HT-29 (cell line): Measurements from ENCODE around the gene RPL18. TPM values are rescaled to one million over a fixed set of nuclear protein-coding genes. Genes with fewer than 3 reads are reported as not detected.
"Not testable (repeated sequence)": the region's sequence is repeated elsewhere in the genome, so short reads cannot be mapped to it uniquely, and the experiment has no call there.

Experiments used
- DNase-seq: peaks from one replicate; pipeline ENCODE4 v3.0.0-alpha.2; 2015; ENCODE audit warnings: low spot score
- total RNA-seq: library from RNA; depleted of rRNA; stranded (reverse); fragments of >200 nt; shearing (Covaris generic); gene quantifications from 2 replicates; pipeline ENCODE4 v1.2.3, GENCODE V29; 2014

RPL18 gene
- total RNA-seq, 1 experiment from 2014 or later, result 6,271 TPM

DNA sequence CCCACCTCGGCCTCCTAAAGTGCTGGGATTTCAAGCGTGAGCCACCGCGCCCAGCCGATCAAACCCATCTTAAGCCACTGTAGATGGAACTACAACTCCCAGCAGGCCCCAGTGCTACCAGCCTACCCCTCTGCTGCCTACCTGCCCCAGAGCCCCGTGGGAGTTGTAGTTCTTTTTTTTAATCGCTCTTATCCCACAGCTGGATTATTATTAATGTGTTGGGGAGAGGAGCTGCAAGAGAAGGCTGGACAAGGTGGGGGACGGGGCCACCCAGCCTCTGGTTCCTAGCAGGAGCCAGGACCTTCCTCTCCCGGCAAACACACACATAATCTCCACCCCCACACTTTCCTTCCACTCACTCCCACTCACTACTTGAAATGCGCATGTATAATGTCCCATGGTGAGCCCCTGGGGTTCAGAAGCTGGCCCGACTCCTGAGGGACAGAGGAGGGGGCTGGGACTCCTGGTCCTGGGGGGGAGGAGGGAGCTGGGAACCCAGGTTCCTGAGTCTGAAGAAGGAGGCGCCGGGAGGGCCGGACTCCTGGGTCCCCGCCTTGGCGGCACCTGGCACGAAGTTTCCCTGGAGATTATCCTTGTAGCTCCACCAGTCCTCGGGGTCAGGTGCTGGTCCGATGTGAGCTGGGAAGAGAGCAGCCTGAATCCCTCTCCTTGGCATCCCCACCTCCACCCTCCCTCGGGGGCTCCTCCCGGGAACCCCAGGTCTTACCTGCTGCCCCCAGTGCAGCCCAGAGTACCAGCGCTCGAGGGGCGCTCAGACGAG lies 26.1 kb upstream of the RPL18 start:
- DNase-seq, result peak; percentile 90

DNA sequence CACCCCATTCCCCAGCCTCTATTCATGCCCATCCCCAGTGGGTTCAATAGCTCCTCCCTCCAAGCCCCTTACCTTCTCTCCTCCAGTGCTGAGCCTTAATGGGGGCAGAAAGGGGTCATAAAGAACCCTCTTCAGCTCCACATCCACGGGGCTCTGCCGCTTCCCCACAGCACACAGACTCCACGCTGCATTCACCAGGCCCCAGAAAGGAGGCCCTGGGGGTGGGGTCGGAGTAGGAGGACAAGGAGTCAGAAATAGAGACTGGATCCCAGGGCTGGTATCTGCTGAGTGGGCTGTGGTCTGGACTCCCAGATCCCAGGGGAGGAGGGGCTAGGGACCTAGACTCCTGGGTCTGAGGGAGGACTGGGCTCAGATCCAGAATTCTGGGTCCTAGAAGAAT lies 25.4 kb upstream of the RPL18 start:
- no peak for DNase-seq

DNA sequence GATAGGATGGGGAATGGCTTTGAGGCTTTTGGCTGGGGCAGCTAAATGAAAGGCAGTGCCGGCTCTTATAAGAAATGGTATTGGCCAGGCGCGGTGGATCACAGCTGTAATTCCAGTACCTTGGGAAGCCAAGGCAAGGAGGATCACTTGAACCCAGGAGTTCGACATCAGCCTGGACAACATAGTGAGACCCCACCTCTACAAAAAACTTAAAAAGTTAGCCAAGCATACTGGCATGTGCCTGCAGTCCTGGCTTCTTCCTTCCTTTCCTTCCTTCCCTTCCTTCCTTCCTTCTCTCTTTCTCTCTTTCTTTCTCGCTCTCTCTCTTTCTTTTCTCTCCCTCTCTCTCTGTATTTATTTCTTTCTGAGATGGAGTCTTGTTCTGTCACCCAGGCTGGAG lies 23.9 kb upstream of the RPL18 start:
- no peak for DNase-seq

DNA sequence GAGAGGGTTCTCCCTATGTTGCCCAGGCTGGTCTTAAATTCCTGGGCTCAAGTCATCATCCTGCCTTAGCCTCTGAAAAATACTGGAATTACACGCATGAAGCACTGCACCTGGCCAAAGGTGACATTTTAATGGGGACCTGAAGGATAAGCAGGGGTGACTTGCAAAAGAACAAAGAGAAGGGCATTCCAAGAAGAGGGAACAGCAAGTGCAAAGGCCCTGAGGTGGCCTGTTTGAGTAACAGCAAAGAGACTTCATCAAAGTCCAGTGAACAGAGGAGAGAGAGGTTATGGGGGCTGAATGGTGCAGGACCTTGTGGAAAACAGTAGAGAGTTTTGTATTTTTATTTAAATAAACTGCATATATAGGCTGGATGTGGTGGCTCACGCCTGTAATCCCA lies 22.9 kb upstream of the RPL18 start:
- DNase-seq, result no peak

DNA sequence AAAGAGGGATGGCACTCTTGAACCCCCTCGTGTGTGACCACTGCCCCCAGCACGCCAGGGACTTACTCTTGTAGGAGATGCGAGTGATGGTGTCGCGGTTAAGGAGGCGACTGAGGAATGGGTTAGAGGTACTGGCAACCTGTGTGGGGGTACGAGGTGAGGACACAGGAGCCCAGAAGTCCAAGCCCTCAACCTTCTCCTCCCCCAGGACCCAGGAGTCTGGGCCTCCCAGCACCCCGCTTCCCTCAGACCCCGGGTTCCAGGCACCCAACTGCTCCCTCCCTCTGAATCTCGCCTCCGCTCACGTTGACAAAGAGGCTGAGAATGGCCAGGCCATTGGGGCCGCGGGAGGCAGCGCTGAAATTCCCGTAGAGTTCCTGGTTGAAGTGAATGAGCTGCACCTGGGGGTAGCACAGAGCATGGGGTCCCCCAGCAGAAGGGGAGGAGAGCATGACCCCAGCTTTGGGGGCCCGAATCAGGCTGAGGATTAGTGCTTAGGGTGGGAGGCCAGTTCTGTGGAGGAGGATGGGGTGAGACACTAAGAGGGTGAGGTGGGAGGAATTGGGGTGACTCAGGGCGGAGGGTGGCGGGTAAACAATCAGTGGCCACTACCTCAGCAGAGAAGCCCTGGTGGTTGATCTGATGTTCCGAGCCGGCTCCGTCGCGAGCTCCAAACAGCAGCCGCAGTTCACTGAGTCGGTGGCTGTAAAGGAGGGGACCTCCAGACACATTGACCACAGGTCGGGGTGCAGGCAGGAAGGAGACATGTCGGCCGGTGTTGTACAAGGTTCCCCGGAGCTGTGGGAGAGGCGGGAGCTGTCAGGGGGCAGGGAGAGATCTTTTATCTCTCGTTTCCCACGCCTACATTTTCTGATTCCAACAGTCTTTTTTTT lies 20.8 kb upstream of the RPL18 start:
- peak; percentile 45 for DNase-seq

DNA sequence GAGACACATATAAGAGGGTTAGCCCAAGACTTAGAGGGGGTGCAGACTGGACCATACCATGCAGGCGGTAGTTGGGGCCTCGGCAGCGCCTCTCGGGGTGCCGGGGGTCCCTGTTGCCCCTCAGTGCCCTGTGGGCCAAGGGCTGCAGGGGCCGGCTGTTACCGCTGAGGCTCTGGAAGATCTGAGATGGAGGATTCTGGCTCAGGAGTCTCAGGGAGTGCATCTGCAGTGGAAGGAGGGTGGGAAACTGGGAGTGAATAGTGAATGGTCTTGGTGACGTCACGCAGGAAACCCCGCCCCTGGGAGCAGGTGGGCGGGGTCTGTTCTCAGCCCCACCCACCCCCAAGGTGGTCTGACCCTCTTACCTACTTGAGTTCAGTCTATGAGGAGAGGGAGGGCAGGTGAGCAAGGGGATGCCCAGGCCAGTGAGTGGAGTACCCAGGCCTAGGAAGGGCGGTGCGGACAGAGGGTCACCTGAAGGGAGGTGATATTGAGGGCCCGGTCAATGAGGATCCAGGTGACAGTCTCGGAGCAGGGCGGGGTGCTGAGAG lies 19.9 kb upstream of the RPL18 start:
- no peak for DNase-seq

DNA sequence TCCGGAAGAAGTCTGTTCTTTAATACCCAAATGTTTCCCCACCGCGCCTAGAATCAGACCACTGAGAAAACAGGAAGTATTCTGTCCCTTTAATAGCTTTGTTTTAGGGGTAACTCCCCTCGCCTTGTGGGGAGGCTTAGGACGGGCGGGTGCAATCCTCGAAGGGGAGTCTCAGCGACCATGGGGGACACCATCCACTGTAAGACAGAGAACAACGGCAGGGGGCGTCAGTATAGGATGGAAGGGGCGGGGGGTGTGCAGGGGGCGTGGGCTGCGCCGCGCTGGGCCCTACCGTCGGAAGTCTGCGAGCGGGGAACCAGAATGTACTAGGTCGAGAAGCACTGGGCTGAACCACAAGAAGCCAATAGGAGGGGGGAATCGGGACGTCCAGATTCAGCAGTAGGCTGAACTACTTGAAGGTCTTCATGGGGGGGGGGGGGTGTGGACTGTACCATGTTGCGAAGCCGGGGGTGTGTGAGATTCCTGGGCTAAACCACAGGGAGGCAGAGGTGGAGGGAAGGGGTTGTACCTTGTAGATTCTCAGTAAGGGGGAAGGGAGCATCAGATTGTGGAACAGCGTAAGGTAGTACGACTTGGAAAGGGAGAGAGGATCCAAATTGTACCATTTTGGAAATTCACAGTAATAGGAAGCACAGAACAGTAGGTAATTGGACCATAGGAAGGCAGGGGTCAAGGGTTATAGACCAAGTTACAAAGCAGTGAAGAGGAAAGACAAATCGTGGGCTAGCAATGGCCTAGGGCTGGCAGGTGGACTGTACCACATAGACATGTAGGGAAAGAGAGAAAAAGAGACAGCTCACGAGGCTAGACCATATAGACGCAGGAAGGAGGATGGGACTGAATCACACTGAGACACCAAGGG lies 19.2 kb upstream of the RPL18 start:
- DNase-seq, result peak; percentile 95

DNA sequence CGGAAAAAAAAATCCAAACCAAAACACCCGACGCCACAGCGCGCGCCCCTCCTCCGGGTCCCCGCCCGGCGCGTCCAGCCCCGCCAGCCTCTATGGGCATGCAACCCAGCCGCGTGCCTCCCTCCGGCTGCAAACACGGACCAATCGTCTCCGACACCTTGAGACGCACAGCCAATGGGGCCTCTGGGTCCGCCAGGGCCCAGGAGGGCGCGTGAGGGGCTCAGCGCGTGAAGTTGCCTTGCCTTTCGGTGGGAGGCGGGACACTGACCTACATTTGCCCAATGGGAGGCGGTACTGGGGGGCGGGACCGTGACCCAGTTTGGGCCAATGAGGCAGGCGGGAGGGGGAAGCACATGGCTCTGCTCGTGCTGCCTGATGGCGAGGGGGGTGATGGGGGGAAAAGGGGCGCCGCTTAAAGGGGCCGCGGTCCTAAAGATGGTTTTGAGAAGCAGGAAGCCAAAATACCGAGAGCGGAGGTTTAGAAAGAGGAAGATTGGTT lies 18.5 kb upstream of the RPL18 start:
- peak; percentile 99 for DNase-seq

DNA sequence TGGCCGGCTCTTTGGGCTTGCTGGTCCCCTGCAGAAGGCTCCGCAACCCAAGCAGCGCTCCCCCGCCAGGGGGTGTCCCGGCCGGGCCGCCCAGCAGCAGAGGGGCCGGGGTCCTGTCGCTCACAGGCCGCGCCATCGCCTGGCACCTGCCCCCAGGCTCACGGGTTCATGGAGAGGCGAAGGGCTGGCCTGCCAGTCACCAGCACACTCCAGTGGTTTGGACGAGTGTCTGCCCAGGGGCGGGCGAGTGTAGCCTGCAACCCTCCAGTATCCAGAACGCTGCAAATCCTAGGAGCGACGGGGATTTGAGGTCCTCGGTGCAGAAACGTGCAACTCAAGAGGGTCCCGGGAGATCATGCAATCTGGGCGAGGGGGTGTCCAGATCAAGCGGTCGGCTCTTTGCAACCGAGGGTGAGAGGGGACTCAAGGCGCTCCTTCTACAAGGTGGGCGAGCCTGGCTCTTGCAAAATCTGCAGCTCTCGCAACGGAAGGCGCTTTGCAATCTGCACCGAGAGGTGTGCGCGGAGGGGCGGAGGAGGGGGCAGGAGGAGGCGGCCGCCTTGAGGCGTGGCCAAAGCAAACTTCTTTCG lies 18.0 kb upstream of the RPL18 start, which contains the start of gene DBP:
TSS of gene DBP (minus strand) at position 521 of the 590 bp plus-strand sequence. CDS start at position 136, 385 bp downstream.
- DNase-seq, result peak; percentile 77

DNA sequence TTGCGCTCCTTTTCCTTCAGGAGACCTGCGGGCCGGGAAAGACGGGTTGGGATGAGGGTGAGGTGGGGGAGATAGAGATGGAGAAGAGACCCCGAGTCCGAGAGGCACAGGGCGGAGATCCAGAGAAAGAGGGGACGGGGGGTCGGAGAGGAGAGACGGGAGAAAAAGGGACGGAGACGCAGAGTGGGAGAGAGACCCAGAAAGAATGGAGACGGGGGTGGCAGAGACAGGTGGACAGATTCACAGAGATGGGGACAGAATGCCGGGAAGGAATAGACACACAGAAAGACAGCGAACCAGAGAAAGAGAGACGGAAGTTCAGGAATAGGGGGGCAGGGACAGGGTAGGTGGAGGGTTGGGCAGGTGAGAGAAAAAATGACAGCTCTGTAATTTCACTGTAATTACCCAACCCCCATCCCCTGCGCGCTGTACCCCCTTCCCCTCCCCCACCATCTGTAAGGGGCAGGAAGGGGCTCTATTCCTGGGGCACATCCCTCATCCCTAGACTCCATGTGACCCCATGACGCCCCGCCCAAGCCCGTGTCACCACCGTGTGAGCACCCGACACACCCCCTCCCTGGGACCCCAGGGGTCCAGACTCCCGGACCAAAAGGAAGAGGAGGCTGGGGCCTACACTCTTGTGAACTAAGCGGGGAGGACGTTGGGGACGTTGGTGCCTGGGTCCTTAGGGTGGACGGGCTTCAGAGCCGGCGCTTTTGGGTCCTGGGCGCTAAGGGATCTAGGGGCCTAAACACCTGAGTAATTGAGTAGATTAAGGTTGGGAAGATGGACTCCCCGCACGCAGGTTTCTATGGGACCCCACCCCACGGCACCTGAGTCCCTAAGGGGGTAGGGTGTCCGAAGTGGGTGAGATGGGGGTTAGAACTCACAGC lies 17.2 kb upstream of the RPL18 start:
- DNase-seq, result peak; percentile 48

DNA sequence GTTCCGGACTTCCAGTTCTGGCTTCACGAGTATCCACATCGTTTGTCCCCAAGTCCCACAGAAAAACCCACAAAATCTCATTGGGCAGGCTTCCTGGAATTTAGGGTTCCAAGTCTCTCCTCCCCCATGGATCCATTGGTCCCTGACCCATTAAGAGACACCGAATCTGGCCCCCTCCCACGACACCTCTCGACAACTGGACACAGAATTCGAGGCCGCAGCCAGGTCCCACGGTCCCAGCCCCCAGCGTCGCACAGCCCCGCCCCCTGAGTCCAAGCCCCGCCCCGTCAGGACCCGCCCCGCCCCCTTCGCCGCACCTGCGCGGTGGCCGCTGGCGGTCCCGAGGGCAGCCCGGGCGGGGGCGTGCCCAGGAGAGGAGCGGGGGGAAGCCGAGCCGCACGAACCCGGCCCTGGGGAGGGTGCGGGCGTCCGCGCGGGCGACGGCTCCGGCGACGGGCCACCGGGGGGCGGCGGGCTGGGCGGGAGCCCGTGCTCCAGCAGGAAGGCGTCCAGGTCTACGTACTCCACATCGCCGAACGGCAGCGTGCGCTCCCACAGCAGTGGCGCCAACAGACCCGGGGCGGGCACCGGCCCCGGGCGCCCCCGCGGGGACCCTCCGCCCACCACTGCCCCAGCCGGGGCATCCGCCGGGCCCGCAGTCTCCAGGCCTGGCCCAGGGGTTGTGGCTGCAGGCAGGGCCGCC lies 16.4 kb upstream of the RPL18 start:
- DNase-seq, result peak; percentile 73

DNA sequence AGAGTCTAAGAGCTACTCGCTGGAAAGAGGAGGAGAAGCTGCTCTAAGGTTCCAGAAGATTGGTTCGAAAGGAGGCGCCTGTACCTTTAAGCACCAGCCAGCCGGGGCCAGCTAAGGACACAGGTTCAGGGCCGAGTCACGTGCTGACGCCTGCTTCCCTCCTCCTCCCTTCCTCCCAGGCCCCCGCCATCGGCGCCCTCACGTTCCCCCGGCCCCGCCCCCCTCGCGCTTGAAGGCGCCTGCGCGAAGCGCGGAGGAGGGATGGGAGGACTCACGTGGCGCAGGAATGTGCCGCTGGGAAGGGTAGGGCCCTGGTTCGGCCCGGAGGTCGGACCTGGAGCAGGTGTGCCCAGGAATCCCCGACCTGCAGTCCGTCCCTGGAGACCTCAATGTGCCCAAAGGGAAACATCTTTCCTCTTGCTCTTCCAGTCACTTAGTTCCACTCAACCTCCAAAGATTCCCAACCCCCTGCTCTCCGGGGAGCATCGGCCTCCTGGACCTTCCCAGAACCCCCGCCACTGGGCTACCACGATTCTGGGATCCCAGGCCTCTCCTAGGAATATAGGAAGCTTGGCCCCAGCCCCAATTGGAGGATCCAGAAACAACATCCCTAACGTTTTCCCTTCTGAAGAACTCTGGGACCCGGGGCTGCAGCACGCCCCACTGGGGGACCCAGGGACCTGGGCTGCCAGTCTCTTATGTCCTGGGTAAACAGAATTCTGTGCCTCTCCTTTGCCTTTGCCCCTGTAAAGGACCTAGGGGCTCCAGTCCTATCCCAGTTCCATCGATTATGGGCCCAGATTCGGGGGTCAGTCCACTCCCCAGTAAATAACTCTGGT lies 15.7 kb upstream of the RPL18 start:
- DNase-seq, result peak; percentile 97

DNA sequence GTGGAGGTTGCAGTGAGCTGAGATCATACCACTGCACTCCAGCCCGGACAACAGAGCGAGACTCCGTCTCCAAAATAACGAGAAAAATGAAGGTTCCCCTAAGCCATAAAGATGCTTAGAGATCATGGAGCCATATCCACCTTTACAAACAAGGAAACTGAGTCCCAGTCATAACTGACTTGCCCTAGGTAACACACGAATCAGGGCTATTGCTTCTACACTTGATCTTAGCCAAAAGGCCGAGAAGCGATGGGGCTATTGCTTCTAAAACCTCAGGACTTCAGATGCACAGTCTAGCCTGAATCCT lies 15.0 kb upstream of the RPL18 start:
- DNase-seq, result no peak

DNA sequence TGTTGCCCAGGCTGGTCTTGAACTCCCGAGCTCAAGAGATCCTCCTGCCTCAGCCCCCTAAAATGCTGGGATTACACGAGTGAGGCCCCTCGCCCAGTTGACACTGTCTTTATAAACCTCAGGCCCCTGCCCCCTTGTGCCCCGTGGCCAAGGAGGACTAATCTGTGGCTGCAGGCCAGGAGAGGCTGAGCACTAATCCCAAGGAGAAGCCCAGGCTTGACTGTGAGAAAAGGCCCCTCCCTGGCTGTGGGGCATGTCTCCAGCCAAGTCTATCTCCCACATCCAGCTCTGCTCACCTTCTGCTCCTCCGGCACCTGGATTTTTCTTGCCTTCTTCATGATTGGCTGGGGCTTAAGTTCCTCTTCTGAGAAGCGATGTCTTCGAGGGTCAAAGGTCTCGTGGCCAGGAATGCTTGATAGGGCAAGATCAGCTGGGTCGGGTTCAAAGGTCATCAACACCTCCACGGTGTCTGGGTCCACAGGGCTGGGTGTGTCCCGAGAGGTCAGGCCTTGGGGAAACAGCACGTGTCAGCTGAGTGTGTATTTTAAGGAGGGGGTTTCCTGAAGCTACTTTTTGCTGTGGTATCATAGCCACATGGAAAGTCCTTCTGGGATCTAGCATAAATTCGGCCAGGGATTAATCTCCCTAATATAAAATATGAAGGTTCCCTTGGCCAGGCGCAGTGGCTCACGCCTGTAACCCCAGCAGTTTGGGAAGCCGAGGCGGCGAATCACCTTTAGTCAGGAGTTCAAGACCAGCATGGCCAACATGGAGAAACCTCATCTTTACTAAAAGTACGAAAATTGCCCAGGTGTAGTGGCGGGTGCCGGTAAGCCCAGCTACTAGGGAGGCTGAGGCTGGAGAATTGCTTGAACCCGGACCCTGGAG lies 14.4 kb upstream of the RPL18 start:
- no peak for DNase-seq

DNA sequence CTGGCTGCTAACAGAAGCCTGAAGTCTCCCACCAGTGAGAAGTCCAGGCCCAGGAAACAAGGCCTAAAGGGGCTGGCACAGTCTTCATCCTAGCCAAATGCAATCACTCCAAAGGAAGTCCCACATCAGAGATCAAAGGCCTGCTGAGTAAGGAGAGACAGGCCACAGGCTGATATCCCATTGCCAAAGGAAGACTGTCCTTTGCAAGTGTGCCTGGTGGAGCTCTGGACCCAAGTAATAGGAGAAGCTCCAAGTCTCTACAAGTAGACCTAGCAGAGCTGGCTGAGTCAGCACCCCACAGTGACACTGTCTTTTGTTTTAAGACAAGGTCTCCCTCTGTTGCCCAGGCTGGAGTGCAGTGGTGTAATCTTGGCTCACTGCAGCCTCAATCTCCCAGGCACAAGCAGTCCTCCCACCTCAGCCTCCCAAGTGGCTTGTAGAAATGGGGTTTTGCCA lies 13.7 kb upstream of the RPL18 start:
- DNase-seq, result peak; percentile 33

DNA sequence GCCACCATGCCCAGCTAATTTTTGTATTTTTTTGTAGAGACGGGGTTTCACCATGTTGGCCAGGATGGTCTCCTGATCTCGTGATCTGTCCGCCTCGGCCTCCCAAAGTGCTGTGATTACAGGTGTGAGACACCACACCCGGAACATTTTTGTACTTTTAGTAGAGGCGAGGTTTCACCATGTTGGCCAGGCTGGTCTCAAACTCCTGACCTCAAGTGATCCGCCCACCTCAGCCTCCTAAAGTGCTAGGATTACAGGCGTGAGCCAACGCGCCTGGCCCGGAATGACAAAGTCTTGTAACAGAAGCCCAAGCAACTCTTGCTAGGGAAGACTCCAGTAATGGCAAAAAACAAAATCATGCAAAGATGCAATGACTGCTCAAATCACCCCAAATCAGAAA lies 13.3 kb upstream of the RPL18 start:
- not testable (repeated sequence) for DNase-seq

DNA sequence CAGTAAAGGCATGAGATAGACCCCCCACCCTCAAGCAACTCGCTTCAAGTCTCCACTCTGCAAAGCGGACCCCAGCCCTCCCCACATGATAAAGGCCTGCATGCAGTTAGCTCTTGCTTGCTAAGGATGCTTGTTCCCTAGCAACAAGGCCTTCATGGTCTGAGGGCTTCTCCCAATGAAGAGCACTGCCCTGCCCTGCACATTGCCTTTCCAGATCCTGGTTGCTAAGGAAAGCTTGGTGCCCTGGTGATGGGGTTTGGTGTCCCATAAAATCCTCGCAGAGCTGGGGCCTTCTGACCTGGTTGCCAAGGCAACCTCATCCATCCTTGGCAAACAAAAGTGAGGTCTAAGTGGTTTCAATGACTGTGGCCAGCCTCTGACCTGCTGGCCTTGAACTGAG lies 12.2 kb upstream of the RPL18 start:
- peak; percentile 64 for DNase-seq
